Stimulated activated CD8-positive, alpha-beta memory T cell treated with anti-CD3 and anti-CD28 coated beads, Interleukin-15, amount 100 ng/mL, for 24 hours (primary cell): ENCODE results near the gene CNTNAP4.

Experiments
- DNase-seq: peaks from one replicate; pipeline ENCODE4 v3.0.0-alpha.2; 2020; ENCODE audit warnings: low read depth

Gene CNTNAP4

DNA sequence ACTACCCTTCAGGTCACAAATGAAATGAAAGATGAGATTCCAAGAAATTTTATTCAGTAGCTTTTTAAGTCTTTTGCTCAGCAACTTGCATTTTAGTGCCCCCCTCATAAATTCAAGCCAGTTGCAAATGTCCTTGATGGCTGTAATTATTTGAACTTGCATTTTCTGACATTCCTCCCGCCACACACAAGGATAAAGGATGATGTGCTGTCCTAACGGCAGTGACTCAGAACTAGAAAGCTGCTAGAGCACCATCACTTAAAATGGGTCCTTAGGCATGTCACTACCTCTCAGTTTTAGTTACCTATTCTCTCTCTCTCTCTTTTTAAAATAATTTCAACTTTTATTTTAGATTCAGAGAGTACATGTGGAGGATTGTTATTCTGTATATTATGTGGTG, 306.7 kb downstream of the CNTNAP4 start:
- DNase-seq = no peak

GRCh38 chr16:76598498-76598897, 321.3 kb downstream of the CNTNAP4 start:
- DNase-seq = no peak

DNA sequence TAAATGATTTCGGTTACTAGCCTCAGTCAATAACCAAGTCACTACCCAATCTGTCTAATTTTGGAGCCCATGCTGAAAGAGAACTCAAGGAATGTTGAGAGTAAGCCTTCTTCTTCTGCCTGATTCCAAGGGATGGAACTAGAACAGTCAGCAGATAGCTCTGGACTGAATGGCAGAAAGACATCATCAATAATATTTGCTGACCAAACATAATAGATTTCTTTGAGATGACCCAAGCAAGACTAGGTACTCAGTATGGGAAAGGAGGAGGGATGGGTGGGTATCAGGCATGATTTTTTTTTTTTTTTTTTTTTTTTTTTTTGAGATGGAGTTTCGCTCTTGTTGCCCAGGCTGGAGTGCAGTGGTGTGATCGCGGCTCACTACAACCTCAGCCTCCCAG, 330.1 kb downstream of the CNTNAP4 start:
- no peak for DNase-seq
